HG02642 (cell line): ENCODE results near the gene NCAM2.

Source experiments
- ATAC-seq: cut with Tn5 transposase; IDR thresholded peaks from one replicate; pipeline ENCODE4 v1.9.1; 2021; ENCODE audit warnings: mild to moderate bottlenecking; ENCODE audit not compliant: unreplicated experiment, poor library complexity

NCAM2 gene

DNA sequence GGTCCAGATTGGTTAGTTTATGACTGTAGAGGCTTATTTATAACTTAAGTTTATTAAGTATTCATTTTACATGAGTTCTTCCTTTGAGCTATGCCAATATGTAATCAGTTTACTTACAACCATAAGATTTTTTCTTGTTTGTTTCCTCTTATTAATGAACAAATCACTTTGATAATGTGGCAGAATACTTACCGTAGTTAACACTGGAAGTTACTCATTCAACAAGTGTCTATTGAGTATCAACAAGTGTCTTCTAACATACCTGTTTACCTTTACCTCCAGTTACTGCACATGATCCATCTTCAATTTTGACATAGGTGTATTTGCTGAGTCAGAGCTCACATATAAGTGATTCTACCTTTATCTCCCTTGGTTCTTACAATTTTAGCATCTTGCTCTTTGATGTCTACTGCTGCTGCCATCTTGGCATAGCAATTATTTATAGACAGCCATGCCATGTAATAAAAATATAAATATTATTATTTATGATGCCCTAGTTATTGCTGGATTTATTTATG lies 205.7 kb downstream of the NCAM2 start:
- no peak for ATAC-seq

DNA sequence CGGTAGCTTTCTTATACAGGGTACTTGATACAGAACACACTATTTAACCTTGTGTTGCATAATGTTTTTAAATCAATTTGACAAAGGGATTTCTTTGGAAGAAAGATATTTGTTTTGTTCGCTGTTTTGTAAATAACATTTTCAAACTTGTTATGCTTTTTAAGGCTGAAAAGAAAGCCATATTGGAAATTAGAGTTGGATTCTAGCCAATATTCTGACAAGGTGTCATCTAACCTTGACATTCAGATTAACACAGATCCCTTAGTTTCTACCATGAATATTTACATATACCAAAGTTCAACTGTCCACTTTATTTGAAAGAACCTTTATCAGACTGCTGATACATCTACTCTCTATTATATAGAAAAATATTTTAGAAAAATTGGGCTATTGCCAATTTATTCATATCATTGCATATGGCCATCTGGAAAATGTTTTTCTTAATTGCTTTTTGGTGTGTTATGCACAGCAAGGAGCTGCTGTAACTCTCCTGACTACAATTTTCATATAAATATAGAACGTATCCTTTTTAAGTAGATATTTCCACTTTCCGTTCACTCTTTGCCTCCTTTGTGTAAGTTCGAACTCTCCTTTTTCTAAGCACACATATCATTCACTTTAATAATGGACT lies 206.3 kb downstream of the NCAM2 start:
- ATAC-seq = no peak

GRCh38 chr21:21205604-21206003 lies 207.4 kb downstream of the NCAM2 start:
- no peak for ATAC-seq

DNA sequence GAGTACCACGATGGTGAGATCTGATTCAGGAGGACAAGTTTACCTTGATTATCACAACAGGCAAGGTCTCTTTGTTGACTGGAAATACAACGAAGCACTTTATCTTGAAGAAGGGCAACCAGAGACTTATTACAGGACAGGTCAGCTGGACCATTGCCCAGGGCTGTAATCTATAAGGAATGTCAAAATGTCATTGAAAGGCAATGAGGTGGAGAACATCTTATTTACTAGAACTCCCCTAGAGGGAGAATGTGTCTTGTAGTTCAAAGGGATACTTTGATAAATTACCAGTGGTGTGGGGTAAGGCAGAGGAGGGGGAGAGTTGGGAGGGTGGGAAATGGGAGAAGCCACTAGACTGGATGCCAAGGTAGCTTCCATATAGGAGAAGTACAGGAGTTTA lies 212.3 kb downstream of the NCAM2 start:
- ATAC-seq = no peak

GRCh38 chr21:21213297-21213696 lies 215.1 kb downstream of the NCAM2 start:
- ATAC-seq = no peak

- ATAC-seq = no peak
Observed at GRCh38 chr21:21216047-21216446, 217.8 kb downstream of the NCAM2 start.

- no peak for ATAC-seq
Observed at GRCh38 chr21:21226472-21226871, 228.3 kb downstream of the NCAM2 start.

GRCh38 chr21:21230672-21231071 lies 232.5 kb downstream of the NCAM2 start:
- no peak for ATAC-seq

- no peak for ATAC-seq
Observed at GRCh38 chr21:21231913-21232312, 233.7 kb downstream of the NCAM2 start.

- ATAC-seq = no peak
Observed at GRCh38 chr21:21232320-21232719, 234.1 kb downstream of the NCAM2 start.

GRCh38 chr21:21233051-21233450 lies 234.8 kb downstream of the NCAM2 start:
- ATAC-seq = no peak

- no peak for ATAC-seq
Observed at GRCh38 chr21:21236996-21237395, 238.8 kb downstream of the NCAM2 start.

- no peak for ATAC-seq
Observed at GRCh38 chr21:21238629-21239400, 240.6 kb downstream of the NCAM2 start.

GRCh38 chr21:21241391-21241790 lies 243.2 kb downstream of the NCAM2 start:
- no peak for ATAC-seq

DNA sequence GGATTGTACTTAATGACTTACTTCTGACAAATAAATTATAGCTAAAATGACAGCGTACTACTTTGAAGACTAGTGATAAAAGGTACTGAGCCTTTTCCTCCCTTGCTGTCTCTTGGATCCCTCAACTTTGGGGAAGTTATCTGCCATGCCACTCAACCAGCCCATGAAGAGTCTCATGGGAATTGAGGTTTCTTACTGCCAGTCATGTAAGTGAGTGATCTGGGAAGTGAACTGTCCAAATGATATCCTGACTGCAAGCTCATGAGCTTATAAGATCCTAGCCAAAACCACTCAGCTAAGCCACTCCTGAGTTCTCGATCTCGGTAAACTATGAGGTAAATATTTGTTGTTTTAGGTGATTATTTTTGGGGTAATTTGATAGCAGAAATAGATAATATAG lies 247.8 kb downstream of the NCAM2 start:
- no peak for ATAC-seq

DNA sequence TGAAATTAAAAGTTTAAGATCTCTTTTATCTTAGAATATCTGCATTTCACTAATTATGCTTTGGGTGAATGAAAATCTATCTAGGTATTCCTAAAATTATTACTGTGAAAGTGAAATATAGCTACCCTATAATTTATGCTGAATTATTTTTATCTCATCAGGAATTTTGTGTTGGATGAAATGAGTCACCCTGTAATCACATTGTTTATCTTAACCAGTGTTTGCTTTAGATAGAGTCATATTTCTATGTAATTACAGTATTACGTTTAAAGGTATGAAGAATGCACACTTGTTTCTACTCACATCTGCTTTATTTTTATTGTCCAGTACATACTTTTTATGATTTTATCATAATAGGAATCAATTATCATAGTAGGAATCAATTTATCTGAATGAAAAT lies 249.2 kb downstream of the NCAM2 start:
- ATAC-seq = no peak

- no peak for ATAC-seq
Observed at GRCh38 chr21:21262048-21262447, 263.8 kb downstream of the NCAM2 start.

GRCh38 chr21:21268061-21268471 lies 269.9 kb downstream of the NCAM2 start:
- ATAC-seq = no peak

DNA sequence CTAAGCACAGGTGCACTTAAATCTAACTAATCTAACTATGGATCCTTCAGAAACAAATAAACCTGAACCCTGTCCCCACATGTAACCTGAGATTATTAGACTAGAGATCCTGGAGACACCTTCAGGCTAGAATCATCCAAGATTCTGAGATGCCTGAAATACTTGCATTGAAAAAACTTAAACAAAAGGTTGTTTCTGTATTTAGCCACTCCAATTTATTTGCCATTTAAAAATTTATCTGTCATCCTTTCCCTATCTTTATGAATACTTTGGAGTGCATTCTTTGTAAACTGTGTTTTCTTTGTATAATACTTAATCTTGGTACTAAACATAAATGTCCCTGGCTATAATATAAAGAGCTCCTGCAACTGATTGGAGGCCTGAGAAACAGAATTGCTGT lies 270.7 kb downstream of the NCAM2 start:
- no peak for ATAC-seq

- ATAC-seq = no peak
Observed at GRCh38 chr21:21279193-21279901, 281.1 kb downstream of the NCAM2 start.

DNA sequence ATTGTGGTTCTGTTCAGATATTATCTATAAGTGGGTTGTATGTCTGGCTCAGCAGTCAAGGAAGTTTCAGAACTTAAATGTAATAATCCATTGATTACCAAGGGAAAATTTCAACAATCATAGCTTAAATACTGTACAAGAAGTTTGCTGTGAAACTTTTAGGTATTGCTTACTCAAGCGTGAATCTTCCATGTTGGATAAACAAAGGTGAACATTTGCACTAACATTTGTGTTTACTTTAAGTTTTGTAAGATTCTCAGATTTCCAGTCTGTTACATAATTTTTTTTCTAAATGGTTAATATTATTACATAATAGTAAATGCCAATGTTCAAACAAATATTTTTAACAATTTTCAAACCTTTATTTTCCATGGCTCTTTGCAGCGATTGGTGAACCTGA lies 285.6 kb downstream of the NCAM2 start:
- no peak for ATAC-seq
